HG03442 (cell line): Measurements from ENCODE around the gene PCNX2.

Source experiments
- ATAC-seq: cut with Tn5 transposase; IDR thresholded peaks from one replicate; pipeline ENCODE4 v1.9.1; 2021; ENCODE audit warnings: mild to moderate bottlenecking, moderate library complexity; ENCODE audit not compliant: unreplicated experiment

The PCNX2 gene

DNA sequence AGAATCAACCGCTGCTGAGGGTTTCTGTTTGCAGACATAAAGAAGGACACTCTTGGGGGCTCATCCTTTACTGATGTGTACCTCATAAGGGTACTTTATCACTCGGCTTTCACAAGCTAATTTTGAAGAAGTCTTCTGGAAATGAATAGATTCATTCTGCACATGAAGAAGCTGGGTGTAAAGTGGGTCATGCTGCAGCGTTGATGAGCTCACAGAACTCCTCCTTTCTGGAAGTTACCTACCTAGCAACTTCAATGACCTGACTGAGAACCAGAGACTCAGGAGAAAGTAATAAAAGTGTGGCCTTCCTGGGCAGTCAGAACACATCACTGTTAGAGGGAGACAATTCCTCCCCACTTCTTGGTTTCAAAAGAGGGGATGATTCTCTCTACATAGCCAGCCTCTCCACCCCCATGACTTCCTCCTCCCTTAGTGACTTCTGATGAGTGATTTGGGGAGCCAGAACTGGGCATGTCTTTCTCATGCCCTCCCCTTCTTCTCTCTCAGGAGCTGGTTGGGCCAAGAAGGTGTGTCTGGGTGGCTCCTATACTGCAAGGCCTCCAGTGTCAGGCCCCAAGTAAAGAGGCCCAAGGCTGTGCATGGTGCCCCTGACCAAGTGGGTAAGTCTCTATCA is 27.0 kb downstream of the PCNX2 start:
- peak; percentile 65 for ATAC-seq

DNA sequence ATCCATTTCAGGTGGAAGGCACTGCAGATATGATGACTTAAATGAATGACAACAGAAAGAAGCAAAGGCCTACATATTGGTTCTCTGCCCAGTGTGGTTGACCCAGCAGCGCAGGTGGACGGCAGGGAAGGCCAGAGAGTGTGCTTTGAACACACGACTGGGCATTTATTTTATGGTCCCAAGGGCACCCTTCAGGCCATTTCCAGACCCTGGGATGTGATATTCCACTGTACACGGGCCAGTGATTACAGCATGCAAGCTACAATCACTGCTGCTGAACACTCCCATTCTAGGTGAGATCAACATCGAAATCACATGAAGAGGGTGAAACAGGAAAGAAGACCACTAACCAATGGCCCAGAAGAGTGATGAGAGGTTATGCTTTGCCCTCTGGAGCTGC is 33.8 kb downstream of the PCNX2 start:
- no peak for ATAC-seq

DNA sequence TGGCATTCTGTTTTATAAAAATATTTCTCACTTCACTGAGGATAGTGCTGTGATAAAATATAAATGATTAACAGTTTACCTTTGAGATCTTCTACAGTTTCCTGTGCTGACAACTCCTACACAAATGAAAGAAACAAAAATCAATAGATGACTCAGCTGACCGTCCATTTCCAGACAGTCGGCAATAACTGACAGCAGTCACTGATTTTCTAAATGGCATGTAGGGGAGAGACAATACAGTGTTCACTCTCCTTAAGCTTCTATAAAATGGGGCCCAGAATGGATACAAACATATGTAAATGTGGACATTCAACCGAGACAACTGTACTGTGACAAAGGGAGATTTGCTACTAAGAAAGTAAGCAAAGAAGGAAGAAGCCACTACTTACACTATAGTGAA is 34.3 kb downstream of the PCNX2 start:
- ATAC-seq: peak; percentile 95

DNA sequence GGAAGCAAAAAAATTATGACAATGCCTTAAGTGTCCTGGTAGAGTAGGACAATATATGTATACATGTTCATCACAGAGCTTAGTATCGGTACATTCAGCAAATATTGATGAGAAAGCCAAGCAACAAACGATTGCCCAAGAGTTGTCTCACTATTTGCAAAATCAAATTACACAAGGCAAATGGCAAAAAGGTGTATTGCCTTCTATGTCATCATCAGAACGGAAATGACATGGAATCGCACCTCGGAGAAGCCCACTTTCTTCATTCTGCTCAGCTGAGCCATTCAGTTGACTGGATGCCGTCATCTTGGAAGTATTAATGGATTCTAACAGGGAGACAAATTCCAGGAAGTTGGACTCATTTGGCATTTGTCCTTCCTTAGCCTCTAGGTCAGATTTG is 37.7 kb downstream of the PCNX2 start:
- no peak for ATAC-seq

DNA sequence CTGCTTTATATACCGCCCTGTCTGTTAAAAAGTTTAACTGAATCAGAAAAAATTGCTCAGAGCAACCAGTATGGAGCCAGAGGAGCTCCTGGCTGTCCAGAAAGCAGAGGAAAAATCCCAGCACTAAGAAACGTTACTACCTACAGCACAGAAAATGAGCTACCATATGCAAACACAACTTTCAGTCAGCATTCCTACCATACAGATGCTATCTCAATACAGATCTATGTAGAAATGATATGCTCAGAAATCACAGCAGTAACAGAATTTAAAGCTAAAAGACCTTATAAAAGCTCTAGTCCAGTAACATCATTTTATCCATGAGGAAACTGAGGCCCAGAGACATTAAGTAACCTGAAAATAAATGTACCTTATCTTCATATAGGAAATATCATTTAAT is 38.7 kb downstream of the PCNX2 start:
- no peak for ATAC-seq

DNA sequence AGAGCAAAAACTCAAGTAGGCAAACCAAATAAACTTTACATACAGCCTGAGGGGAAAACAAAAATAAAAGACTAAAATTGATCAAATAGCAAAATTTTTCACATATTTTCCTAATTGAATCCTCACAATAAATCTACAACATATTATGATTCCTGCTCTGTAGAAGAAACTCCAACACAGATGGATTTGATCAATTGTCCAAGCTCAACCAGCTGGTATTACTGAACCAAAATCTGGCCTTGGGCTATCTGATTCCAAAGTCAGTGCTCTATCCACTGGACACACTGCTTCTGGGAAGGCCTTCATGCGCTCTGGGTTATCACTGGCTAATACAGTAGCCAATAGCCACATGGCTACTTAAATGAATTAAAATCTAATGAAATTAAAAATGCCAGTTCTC is 39.3 kb downstream of the PCNX2 start:
- ATAC-seq: no peak

DNA sequence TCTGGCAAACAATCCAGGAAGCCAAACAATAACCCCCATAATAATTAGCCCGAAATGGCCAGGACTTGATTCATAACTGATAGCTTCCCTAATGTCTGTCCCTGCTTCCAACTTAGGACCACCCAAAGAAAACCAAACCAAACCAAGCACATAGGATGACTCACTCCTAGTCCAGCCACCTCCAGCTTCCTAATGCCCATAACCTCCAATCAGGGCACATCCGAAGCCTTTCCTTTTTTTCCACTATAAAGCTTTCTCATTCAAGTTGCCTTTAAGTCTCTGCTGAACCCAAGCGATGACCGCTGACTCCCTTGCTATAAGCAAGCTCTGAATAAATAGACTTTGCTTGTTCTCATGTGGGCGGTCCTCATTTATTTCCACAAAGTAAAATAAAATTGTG is 40.4 kb downstream of the PCNX2 start:
- no peak for ATAC-seq

DNA sequence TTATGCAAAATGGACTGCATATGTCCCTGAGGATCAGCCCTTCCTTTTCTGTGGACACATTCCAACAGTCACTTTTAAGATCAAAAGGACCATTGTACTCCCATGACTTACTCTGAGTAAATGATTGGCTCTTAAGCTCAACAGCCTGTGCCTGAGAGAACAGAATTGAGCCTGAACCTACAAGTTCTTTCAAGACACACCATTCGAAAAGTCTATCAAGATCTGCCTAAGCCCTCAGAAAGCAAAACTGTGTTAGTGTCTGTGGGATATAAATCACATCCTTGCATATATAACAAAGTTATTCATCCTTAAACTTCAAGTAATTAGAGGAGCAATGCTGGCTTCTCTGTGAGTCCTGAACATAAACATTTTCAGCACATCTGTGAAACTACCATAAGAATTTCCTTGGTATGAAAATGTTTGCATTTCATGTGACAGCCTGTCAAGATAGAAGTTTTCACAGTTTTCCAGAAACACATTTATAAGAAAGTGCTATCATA is 41.6 kb downstream of the PCNX2 start:
- ATAC-seq: no peak

DNA sequence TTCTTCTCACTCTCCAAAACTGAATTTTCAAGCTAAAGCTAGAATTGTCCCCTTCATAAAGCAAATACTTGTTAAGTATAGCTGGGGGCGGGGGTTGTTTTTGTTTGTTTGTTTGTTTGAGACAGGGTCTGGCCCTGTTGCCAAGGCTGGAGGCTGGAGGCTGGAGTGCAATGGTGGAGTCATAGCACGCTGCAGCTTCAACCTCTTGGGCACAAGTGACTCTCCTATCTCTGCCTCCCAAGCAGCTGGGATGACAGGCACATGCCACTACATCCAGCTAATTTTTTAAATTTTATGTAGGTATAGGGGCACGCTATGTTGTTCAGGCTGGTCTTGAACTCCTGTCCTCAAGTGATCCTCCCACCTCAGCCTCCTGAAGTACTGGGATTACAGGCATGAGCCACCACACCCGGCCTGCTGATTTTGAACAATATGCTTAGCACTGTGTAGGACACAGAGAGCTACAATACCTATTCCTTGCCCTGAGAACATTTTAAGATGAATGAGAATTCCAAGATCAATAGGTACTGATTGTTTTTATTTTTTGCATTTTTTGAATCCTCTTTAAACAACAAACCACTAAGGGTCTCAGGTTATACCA is 42.2 kb downstream of the PCNX2 start:
- ATAC-seq: no peak

DNA sequence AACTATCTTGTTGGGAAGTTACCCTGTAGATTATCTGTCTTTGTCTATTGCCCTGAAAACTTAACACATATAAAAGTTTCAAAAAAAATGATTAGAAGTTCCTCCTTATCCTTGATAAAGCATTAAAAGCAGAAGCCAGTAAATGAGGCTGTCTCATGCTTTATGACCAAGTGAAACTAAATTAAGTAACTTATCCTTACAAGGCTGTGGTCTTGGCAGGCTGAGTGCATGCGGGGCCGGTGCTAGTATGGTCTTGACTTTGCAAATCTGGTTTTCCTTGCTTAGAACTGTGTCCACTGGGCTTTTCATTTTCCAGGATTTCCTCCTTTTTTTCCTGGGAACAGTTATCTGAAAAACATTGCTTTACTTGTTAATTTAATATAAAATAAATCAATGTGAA is 43.1 kb downstream of the PCNX2 start:
- no peak for ATAC-seq

DNA sequence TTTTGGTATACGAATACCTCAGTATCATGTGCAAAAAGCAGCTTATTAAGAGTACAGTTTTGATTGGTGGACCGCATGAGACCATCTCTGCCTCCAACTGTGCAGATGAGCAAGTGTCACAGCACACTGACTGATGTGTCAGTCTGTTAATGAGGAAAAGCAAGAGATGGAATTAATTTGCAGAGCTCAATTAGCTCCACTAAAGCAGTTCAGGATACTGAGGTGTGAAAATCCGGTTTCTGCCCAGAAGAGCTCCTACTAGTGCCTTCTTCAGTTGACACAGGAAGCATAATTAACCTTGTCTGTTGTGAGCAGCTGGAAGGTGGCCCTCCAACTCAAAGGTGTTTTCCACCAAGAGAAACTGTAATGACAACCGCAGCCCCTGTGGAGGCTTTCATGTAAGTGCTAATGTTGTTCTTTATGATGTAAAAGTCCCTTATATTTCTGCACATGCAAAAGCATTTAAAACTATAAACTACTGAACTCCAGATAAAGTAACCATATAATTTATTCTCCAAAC is 44.3 kb downstream of the PCNX2 start:
- ATAC-seq: no peak

DNA sequence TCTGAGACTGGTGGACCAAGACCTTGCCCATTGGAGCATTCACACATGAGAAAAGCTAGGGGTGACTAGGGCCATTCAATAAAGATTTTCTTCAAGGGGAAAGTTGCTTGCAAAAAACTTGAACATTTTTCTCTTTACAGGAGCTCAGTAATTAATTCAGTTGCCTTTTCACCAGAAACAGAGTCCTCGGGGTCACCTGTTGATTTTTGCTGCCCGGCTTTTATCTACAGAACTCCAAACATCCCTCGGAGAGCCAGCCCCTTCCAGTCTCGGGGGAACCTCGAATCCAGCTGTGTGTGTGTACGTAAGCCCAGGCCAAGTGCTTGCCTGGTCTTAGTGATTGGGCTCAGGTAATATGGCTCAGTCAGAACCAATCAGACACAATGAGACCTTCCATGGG is 47.5 kb downstream of the PCNX2 start:
- ATAC-seq: no peak

DNA sequence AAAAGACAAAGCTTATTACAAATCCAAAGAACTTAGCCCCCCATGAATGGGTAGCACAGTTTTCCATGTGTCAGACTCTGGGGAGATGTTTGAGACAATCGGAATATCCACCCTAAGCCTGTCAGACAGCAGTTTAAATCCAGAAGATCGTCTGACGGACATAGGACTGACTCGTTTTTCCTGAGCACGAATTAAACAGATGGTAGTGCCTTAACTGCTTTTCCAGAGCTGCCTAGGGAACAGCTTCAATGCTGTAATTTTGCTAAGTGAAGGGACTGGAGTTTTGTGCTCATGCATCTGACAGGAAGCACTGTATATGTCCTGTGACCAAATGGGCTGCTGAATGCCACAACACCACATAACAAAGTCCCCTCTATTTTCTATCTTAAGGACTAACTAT is 48.6 kb downstream of the PCNX2 start:
- ATAC-seq: no peak

DNA sequence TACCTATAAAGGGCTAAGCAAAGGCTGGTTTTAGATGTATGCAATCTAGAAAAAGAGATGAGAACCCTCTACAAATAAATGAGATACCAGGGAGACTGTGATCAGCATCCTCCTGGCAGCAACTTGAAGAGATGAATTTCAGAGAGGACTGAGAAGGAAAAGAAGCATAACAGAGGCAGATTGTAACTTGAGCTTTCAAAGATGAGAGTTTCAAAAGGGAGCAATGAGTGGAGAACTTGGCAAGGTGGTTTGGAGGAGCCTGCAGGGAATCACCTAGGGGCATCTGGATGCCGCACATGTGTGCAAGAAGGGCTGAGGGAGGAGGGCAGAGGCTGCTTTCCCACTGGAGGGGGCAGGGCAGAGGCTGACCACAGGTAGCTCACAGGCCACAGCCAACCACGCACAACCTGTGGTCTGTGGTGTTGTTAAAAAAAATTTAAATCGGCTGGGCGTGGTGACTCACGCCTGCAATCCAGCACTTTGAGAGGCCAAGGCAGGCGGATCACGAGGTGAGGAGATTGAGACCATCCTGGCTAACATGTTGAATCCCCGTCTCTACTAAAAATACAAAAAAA is 50.2 kb downstream of the PCNX2 start:
- ATAC-seq: no peak

DNA sequence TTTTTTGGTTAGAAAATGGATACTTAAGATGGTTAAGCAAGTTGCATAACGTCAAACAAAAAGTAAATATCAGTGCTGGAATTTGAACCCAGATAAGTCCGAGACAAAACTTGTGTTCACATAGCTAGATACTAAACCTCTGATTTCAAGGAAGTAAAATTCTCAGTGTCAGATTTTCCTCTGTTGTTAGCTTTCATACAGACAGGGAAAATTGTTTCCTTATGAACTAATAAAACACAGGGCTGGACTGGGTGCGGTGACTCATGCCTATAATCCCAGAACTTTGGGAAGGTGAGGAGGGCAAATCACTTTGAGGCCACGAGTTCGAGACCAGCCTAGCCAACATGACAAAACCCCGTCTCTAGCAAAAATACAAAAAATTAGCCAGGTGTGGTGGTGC is 51.3 kb downstream of the PCNX2 start:
- no peak for ATAC-seq

DNA sequence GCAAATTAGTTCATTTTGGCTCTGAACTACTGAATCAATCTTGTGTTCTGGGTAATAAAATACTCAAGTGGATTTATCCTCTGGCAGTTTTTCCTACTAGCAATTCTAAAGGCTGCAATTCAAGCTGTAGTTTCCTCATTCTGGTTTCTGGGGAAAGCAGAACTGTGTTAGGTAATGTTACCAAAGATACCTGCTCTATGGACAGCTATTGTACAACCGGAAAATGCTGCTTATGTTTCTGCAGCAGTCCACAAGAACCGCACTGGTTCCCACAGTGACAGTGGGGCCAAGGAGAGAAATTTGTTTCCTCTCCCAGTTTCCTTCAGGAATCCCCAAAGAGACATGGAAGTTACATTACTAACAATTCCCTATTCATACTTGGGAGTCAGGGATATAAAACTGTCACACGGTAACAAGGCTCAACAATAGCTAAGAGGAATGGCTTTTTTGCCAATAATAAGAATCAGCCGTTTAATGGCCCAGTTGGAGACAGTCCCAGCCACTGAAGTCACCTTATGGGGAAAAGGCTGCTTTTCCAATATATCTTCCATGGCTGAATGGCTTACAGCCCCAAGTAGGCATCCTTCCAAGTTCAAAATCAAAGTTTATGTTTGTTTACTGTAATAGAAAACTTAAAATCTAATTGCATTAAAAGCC is 52.6 kb downstream of the PCNX2 start:
- ATAC-seq: no peak

DNA sequence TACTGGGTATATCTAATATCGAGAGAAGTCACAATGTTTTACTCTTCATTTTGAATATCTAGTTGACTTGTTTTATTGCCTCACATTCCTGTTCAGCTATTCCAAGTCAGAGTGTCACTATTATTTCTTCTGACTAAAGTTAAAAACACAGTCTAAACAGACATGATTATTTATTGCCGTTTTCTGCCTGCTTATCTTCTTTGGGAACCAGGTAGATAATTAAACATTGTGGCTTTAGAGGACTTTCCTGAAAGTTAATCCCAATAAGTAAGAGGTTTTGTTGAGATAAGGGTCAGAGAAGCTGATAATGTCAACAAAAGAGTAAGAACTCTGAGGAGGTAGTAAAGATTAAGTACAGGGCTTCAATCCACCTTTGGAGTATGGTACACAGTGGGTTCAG is 53.8 kb downstream of the PCNX2 start:
- ATAC-seq: no peak

DNA sequence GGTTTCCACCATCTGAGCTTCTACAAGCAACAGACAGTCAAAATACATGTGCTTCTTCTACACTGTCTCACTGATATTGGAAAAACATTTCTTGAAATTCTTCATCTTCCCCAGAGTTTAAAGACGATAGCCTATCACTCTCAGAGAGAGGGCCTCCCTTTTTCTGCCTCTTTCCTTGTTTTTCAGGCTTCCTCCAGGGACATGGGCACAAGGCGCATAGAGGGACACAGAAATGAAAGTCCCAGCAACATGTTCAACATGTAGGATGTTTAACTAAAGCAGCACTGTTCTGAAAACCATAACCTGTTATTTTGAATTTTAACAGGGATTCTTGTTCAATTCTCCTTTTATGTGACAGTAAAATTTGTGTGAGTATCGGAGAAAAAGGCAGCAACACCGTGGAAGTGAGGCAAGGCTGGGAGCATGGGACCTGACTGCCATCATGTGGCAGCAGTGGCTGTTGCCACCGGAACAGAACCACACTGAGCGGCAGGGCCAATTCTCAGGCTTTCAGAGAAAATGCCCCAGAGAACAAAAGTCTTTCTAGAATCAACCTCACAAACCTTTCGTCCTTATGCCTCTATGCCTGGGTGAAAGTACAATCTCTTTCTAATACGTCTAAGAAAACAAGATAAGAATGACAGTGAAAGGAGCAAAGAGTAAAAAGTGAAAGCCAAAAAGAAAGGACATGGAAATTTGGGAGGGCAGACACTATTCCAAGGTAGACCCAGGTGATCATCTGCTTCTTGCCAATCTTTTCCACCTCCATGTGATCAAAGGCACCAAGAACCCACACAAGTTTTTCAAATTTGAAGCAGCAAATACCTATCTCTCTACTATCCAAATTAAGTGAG is 54.5 kb downstream of the PCNX2 start:
- no peak for ATAC-seq

DNA sequence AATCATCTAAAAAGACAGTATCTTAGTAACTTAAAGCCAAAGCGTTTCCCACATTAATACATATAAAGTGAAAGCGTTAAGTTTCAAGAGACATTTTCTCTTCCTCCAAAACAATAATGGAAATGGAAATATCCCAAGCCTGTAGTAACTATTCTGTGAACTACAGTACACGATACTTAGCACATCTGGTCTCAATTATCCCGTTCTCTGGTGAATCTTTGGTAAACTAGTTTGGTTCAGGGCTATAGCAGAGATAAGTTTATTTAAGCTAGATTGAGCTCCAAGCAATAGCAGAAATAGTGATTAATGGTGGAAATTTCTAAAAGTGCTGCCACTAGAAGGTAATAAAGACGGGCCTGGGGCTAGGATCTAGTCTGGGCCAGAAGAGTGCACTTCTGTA is 55.2 kb downstream of the PCNX2 start:
- no peak for ATAC-seq

DNA sequence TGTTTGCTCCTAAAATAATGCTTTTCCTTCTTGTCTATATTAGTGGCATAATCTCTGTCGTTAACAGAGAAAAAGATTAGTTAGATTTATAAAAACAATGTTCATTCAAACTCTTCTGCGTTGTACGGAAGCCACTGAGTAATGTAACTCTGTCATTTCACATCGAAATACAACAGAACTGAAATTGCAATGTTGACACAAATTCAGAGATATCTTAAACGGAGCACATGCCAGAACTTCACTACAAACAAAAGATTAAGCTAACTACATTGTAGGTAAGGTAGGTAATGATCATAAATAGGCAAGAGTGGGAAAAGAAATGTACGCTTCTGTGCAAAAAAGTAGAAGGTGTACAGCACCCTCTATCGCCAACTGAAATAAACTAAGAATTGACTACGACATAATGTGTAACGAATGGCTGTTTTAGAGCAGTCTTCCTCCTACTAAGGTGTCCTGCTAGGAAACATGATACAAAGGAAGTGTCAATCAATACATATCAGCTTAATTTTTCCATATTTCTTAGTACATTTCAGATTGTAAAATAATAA is 56.6 kb downstream of the PCNX2 start:
- no peak for ATAC-seq

DNA sequence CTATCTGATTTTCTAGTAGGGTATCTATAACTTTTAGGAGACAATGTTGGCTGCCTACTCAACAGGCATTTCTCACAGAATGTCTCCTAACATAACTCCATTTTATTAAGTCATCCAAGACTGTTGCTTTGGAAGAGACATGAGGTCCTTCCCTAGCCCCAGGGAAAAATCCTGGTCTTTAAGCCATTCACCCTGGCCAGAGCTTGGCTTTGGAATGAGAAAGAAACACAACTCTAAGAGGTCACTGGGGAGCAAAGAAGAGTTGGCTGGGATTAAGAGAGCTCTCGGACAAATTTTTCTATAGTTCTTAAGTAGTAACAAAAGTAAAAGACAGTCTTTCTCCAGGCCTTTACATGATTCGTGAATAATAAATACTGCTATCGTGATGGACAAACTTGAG is 57.9 kb downstream of the PCNX2 start:
- ATAC-seq: no peak
